Measurements from ENCODE around the gene GALNT18. TPM values are rescaled to one million over a fixed set of nuclear protein-coding genes. Genes with fewer than 3 reads are reported as not detected.
A peak's percentile ranks its signal among the peaks of the same experiment; 100 is the strongest.

Gene GALNT18
- total RNA-seq, 1 donor from 2014 or later: 46.4 TPM

GRCh38 chr11:11608783-11609232, 13.0 kb downstream of the GALNT18 start:
- no peaks in the 10 kb centered on the region for H3K36me3 ChIP-seq
- no peak for DNase-seq
- H3K9me3 ChIP-seq: no peaks in the 10 kb centered on the region
- ATAC-seq: peak; percentile 38 to 44
- H3K4me1 ChIP-seq: peaks cover 12% of the 10 kb centered on the region
- H3K27me3 ChIP-seq (ENCODE audit: low read depth): no peaks in the 10 kb centered on the region
- no peak for TF ChIP-seq CTCF (IDR thresholded peaks at IDR 0.05)
- no peak overlapping the region for H3K4me3 ChIP-seq
- H3K27ac ChIP-seq: no peak overlapping the region
- intact Hi-C loops (cut with DNase I): no loop called here

GRCh38 chr11:11607772-11608171, 14.0 kb downstream of the GALNT18 start:
- no peaks in the 10 kb centered on the region for H3K27me3 ChIP-seq (ENCODE audit: low read depth)
- ATAC-seq (peak in 1 of 2 donors; percentile 25), DNase-seq (no peak)
- no peak for TF ChIP-seq CTCF (IDR thresholded peaks at IDR 0.05)
- H3K4me3 ChIP-seq: no peak overlapping the region
- H3K27ac ChIP-seq: no peak overlapping the region
- H3K4me1 ChIP-seq: peaks cover 12% of the 10 kb centered on the region
- intact Hi-C loops (cut with DNase I): no loop called here
- H3K9me3 ChIP-seq: no peaks in the 10 kb centered on the region
- H3K36me3 ChIP-seq: no peaks in the 10 kb centered on the region

- Histone ChIP-seq H3K9me3 (no peaks in the 10 kb centered on the region), H3K36me3 (no peaks in the 10 kb centered on the region), H3K4me3 (no peak overlapping the region), H3K4me1 (peaks cover 12% of the 10 kb centered on the region), H3K27ac (no peak overlapping the region), H3K27me3 (ENCODE audit: low read depth) (no peaks in the 10 kb centered on the region)
- no peak for TF ChIP-seq CTCF (IDR thresholded peaks at IDR 0.05)
- peak in 1 of 2 donors; percentile 19 for ATAC-seq
- intact Hi-C loops (cut with DNase I): no loop called here
- no peak for DNase-seq
Measured at GRCh38 chr11:11605821-11606450, 15.9 kb downstream of the GALNT18 start.

GRCh38 chr11:11605181-11605580, 16.6 kb downstream of the GALNT18 start:
- no peaks in the 10 kb centered on the region for H3K27me3 ChIP-seq (ENCODE audit: low read depth)
- TF ChIP-seq CTCF (IDR thresholded peaks at IDR 0.05): no peak
- peaks cover 10% of the 10 kb centered on the region for H3K4me1 ChIP-seq
- no peaks in the 10 kb centered on the region for H3K36me3 ChIP-seq
- intact Hi-C loops (cut with DNase I): no loop called here
- no peak overlapping the region for H3K4me3 ChIP-seq
- ATAC-seq: no peak
- H3K27ac ChIP-seq: no peak overlapping the region
- H3K9me3 ChIP-seq: no peaks in the 10 kb centered on the region
- no peak for DNase-seq

- no peak for TF ChIP-seq CTCF (IDR thresholded peaks at IDR 0.05)
- Histone ChIP-seq H3K27me3 (ENCODE audit: low read depth) (no peaks in the 10 kb centered on the region), H3K27ac (no peak overlapping the region), H3K4me3 (no peak overlapping the region), H3K4me1 (peaks cover 6% of the 10 kb centered on the region), H3K36me3 (no peaks in the 10 kb centered on the region), H3K9me3 (no peaks in the 10 kb centered on the region)
- DNase-seq: no peak
- ATAC-seq: no peak
- intact Hi-C loops (cut with DNase I): no loop called here
Measured at GRCh38 chr11:11604370-11604990, 17.3 kb downstream of the GALNT18 start.
